OCI-LY1 (cell line): ENCODE results near the gene ASB17.

Source experiments
- H2AFZ ChIP-seq: fragments of 200-600 bp; sonication (generic), shearing (Covaris generic); 2 replicates; pipeline ENCODE4 v1.6.0; 2014; ENCODE audit warnings: antibody characterized with exemption, mild to moderate bottlenecking, low read length
- H3F3A ChIP-seq: fragments of 200-600 bp; sonication (generic), shearing (Covaris generic); 2 replicates; pipeline ENCODE4 v1.6.0; 2014; ENCODE audit warnings: mild to moderate bottlenecking, antibody characterized with exemption, low read length, moderate library complexity; ENCODE audit not compliant: insufficient read depth
- H3K27ac ChIP-seq: fragments of 200-600 bp; sonication (generic); 2 replicates; pipeline ENCODE4 v1.5.1; 2014; ENCODE audit warnings: low read length, mixed run types, mild to moderate bottlenecking, low read depth; ENCODE audit not compliant: poor library complexity, severe bottlenecking
- H3K27me3 ChIP-seq: fragments of 200-600 bp; sonication (generic); 2 replicates; pipeline ENCODE4 v1.6.0; 2014; ENCODE audit warnings: antibody characterized with exemption, mild to moderate bottlenecking, low read length, moderate library complexity; ENCODE audit not compliant: insufficient read depth
- H3K36me3 ChIP-seq: fragments of 200-600 bp; sonication (generic); 2 replicates; pipeline ENCODE4 v1.6.1; 2014; ENCODE audit warnings: mild to moderate bottlenecking, antibody characterized with exemption, low read length, moderate library complexity, mixed read lengths; ENCODE audit not compliant: insufficient read depth
- H3K4me1 ChIP-seq: fragments of 200-600 bp; sonication (generic); 2 replicates; pipeline ENCODE4 v1.5.1; 2014; ENCODE audit warnings: mild to moderate bottlenecking, low read length, moderate library complexity; ENCODE audit not compliant: insufficient read depth, severe bottlenecking
- H3K4me2 ChIP-seq: fragments of 200-600 bp; sonication (generic), shearing (Covaris generic); 2 replicates; pipeline ENCODE4 v1.6.1; 2014; ENCODE audit warnings: low read length
- H3K4me3 ChIP-seq: fragments of 200-600 bp; sonication (generic); 2 replicates; pipeline ENCODE4 v1.5.1; 2014; ENCODE audit warnings: low read length, low read depth, mild to moderate bottlenecking, mixed read lengths; ENCODE audit not compliant: poor library complexity, severe bottlenecking
- H3K79me2 ChIP-seq: fragments of 200-600 bp; shearing (Covaris generic); 2 replicates; pipeline ENCODE4 v1.6.1; 2016; ENCODE audit warnings: mixed run types, low read length, mixed read lengths; ENCODE audit not compliant: insufficient read depth
- H3K9ac ChIP-seq: fragments of 200-600 bp; sonication (generic), shearing (Covaris generic); 2 replicates; pipeline ENCODE4 v1.6.1; 2014; ENCODE audit warnings: mild to moderate bottlenecking, low read length, mixed read lengths
- H3K9me2 ChIP-seq: fragments of 200-600 bp; sonication (generic), shearing (Covaris generic); 2 replicates; pipeline ENCODE4 v1.6.1; 2014; ENCODE audit warnings: low read depth, mild to moderate bottlenecking, low read length, mixed read lengths
- H3K9me3 ChIP-seq: fragments of 200-600 bp; shearing (Covaris generic); 2 replicates; pipeline ENCODE4 v1.6.1; 2014; ENCODE audit warnings: low read length, mixed read lengths
- H4K20me1 ChIP-seq: fragments of 200-600 bp; sonication (generic), shearing (Covaris generic); 2 replicates; pipeline ENCODE4 v1.6.0; 2016; ENCODE audit warnings: mild to moderate bottlenecking, low read length; ENCODE audit not compliant: insufficient read depth
- EZH2 ChIP-seq: fragments of 200-600 bp; sonication (generic), shearing (Covaris generic); IDR thresholded peaks from 2 replicates; pipeline ENCODE4 v1.8.0; 2017; ENCODE audit warnings: borderline replicate concordance, mixed run types, mild to moderate bottlenecking, antibody characterized with exemption, low read length, moderate library complexity, mixed read lengths
- TF ChIP-seq, protein P1 (sequence below): fragments of 200-600 bp; sonication (generic), shearing (Covaris generic); IDR thresholded peaks from 2 replicates; pipeline ENCODE4 v1.5.1; 2017; ENCODE audit warnings: mild to moderate bottlenecking, antibody characterized with exemption, low read length, moderate library complexity, mixed read lengths

The ASB17 gene, protein sequence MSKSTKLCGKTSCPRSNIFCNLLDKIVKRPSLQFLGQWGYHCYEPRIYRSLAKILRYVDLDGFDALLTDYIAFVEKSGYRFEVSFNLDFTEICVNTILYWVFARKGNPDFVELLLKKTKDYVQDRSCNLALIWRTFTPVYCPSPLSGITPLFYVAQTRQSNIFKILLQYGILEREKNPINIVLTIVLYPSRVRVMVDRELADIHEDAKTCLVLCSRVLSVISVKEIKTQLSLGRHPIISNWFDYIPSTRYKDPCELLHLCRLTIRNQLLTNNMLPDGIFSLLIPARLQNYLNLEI

GRCh38 chr1:75932304-75932703 lies at the start of gene ASB17:
Gene ASB17 (minus strand): TSS chr1:75932404. CDS start chr1:75932291, 113 bp downstream.
- no peak within 1 kb of the TSS for H3K27ac ChIP-seq
- H3K9ac ChIP-seq = no peak within 1 kb of the TSS
- H3F3A ChIP-seq = no peaks in the 10 kb centered on the region
- H4K20me1 ChIP-seq = no peaks in the 10 kb centered on the region
- H2AFZ ChIP-seq = no peak within 1 kb of the TSS
- TF ChIP-seq, protein P1, sequence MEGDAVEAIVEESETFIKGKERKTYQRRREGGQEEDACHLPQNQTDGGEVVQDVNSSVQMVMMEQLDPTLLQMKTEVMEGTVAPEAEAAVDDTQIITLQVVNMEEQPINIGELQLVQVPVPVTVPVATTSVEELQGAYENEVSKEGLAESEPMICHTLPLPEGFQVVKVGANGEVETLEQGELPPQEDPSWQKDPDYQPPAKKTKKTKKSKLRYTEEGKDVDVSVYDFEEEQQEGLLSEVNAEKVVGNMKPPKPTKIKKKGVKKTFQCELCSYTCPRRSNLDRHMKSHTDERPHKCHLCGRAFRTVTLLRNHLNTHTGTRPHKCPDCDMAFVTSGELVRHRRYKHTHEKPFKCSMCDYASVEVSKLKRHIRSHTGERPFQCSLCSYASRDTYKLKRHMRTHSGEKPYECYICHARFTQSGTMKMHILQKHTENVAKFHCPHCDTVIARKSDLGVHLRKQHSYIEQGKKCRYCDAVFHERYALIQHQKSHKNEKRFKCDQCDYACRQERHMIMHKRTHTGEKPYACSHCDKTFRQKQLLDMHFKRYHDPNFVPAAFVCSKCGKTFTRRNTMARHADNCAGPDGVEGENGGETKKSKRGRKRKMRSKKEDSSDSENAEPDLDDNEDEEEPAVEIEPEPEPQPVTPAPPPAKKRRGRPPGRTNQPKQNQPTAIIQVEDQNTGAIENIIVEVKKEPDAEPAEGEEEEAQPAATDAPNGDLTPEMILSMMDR = no peak
- no peak for TF ChIP-seq EZH2
- H3K79me2 ChIP-seq = no peaks in the 10 kb centered on the region
- H3K4me2 ChIP-seq = no peak within 1 kb of the TSS
- H3K36me3 ChIP-seq = no peaks in the 10 kb centered on the region
- H3K9me3 ChIP-seq = no peaks in the 10 kb centered on the region
- no peaks in the 10 kb centered on the region for H3K9me2 ChIP-seq
- H3K4me1 ChIP-seq = no peaks in the 10 kb centered on the region
- H3K27me3 ChIP-seq = no peaks in the 10 kb centered on the region
- H3K4me3 ChIP-seq = no peak within 1 kb of the TSS

DNA sequence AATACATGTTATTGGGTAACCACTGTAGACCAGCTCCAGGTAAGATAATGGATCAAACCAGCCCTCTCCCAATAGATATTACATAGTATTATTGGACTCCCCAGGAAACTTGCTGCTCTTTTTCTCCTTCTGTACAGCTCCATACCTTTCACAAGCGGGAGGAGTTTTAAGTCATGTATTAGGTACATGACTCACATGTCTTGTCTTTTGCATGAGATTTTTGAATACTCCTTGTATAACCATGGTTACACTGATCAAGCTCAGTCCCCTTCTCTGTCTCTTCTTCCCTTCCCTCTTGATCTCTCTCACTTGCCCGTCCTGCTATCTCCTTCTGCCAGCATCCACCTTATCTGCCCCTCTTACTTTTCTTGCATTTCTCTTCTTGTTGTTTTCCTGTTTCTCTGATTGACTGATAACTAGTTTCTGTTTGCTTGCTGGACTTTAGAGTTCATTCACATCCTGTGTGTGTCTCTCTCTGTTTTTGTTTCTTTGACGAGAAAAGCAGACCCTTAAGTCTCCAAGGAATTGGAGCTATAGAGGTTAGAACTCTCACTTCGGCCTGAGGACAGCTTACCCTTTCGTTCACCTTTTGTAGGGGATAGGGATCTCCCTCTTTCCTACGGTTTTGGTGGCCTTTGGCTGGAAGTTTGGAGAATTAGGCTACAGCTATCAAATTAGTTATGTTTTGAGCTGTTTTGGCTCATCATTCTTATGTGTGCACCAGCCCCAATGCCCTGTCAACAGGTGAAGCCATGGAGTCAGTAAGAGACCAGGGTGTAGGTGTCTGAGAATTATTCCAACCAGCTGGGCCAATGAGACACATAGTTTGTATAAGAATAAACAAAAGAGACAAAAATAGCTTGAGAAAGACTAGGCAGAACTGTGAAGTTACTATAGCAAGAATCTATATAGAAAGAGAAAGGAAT lies 49.0 kb upstream of the ASB17 start:
- no peak overlapping the region for H3K27ac ChIP-seq
- TF ChIP-seq, protein P1 = no peak
- no peak for TF ChIP-seq EZH2

GRCh38 chr1:75970631-75971030 lies 38.4 kb upstream of the ASB17 start:
- no peaks in the 10 kb centered on the region for H3K36me3 ChIP-seq
- no peak overlapping the region for H3K9ac ChIP-seq
- H3K4me3 ChIP-seq = no peak overlapping the region
- no peaks in the 10 kb centered on the region for H3K79me2 ChIP-seq
- no peaks in the 10 kb centered on the region for H4K20me1 ChIP-seq
- no peaks in the 10 kb centered on the region for H3K4me1 ChIP-seq
- no peaks in the 10 kb centered on the region for H3K9me3 ChIP-seq
- no peak overlapping the region for H3K27ac ChIP-seq
- no peak overlapping the region for H2AFZ ChIP-seq
- no peak overlapping the region for H3K4me2 ChIP-seq
- no peaks in the 10 kb centered on the region for H3K9me2 ChIP-seq
- H3K27me3 ChIP-seq = no peaks in the 10 kb centered on the region
- H3F3A ChIP-seq = no peaks in the 10 kb centered on the region
- TF ChIP-seq, protein P1 = no peak
- TF ChIP-seq EZH2 = no peak

More for the DNA sequence above, 49.0 kb upstream of the ASB17 start:
- no peaks in the 10 kb centered on the region for H3K9me3 ChIP-seq
- H3K27me3 ChIP-seq = 0 out of 2 replicates have a peak, but pooled peaks cover 5% of the 10 kb centered on the region
- H3K4me3 ChIP-seq = no peak overlapping the region
- H3K9ac ChIP-seq = no peak overlapping the region
- no peak overlapping the region for H2AFZ ChIP-seq
- no peak overlapping the region for H3K4me2 ChIP-seq
- no peaks in the 10 kb centered on the region for H4K20me1 ChIP-seq
- no peaks in the 10 kb centered on the region for H3K4me1 ChIP-seq
- H3F3A ChIP-seq = no peaks in the 10 kb centered on the region
- H3K79me2 ChIP-seq = no peaks in the 10 kb centered on the region
- no peaks in the 10 kb centered on the region for H3K9me2 ChIP-seq
- H3K36me3 ChIP-seq = no peaks in the 10 kb centered on the region
